Umbilical cord (tissue), 2 donors: Measurements from ENCODE around the gene ABCG2. TPM values are rescaled to one million over a fixed set of nuclear protein-coding genes. Genes with fewer than 3 reads are reported as not detected.
"Not testable (repeated sequence)": the region's sequence is repeated elsewhere in the genome, so short reads cannot be mapped to it uniquely, and the experiment has no call there.

Experiments used
- DNase-seq: peaks from one replicate; pipeline ENCODE4 v3.0.0-alpha.2; 2015; ENCODE audit warnings: low spot score
- total RNA-seq: library from RNA; depleted of rRNA; stranded (reverse); fragments of >200 nt; gene quantifications from one replicate; pipeline ENCODE4 v1.2.3, GENCODE V29; 2014; ENCODE audit warnings: low replicate concordance; ENCODE audit not compliant: insufficient read depth

ABCG2 gene
- total RNA-seq, 1 donor from 2014 or later, result 9.1 TPM

DNA sequence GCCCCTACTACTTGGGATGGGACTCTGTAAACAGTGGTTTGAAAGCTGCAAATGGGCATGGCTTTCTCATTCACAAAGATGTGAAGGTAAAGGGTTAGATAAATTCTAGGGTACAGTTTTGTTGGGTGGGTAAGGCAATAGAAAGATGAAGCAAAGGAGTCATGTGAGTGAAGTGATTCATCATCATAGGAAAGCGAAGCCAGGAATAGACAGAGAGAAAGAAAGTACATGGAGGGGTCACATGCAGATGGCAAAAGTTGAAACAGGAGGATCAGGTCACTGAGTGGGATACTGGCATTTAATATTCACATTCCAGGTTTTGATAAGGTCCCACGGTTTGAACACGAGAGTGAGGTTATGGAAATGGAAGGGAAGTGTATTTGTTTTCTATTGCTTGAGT, 8.2 kb upstream of the ABCG2 start:
- DNase-seq, result no peak

DNA sequence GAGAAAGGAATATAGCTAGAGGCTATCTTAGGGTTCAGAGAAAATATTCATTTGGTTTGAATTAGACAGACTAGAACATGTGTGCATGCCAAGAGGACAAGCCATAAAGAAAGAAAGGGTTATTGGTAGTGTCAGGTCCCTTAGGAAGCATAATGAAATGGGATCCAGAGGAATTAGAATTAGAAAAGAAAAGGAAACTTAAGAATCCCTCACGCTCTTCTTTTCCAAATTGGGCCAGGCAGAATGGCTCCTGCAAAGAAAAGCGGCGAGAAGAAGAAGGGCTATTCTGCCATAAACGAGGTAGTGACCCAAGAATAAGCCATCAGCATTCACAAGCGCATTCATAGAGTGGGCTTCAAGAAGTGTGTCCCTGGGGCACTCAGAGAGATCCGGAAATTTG, 4.9 kb upstream of the ABCG2 start:
- DNase-seq, result no peak

DNA sequence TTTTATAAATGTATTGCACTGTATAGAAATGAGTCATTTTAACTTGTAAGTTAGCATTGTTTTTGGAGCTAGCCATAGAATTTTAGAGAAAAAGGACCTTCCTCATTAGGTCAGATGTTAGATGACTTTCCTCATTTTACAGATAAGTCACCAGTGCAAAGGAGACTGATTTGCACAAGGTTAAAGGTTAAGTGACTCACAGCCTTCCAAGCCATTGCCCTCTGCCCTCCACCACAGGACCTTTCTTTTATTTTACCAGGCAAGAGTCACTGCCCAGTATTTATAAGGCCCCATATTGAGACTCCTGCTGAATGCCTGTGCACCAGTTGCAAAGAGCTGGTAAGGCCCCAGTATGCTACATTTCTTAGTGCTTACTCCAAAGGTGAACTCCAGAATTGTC, 4.2 kb upstream of the ABCG2 start:
- no peak for DNase-seq

DNA sequence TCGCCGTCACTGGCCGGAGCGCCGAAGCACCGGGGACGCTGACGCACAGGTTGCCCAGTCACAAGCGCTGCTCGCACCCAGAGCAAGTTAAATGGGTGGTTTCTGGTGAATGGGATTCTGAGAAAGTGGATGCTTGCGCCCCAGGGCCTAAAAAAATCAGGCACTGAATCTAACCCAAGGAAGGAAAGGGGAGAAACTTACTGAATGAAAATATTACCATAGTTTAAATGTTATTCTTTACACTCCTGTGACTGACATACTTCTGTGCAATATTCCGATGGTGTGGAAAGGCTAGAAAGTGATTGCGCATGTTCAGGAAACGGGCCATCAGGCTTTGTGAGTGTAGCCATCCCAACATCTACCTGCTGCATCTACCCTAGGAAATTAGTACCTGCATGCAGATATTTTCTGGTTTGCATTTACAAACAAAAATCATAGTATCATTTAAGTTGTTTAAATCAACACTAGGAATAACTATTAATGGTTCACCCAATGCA, 838 bp upstream of the ABCG2 start:
- no peak for DNase-seq

DNA sequence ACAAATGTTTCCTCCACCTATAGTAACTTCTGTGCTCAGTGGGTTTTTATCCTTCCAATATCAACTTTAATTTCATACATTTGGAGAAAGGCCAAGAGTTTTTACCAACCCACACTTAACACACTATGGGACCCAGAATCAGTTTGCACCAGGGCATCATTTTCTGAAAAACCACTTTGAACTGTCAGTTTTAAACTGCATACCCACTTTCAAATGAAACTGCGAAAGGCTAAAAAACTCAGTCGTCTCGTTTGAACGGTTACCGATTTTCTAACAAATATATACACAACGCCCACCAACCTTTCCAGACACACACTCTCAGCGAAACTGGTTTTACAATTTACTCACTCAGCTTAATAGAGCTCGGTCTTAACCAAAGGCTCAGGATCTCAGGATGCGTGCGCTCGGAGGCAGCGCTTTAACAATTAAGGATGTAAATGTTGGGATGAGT, 376 bp downstream of the ABCG2 start:
- no peak for DNase-seq

DNA sequence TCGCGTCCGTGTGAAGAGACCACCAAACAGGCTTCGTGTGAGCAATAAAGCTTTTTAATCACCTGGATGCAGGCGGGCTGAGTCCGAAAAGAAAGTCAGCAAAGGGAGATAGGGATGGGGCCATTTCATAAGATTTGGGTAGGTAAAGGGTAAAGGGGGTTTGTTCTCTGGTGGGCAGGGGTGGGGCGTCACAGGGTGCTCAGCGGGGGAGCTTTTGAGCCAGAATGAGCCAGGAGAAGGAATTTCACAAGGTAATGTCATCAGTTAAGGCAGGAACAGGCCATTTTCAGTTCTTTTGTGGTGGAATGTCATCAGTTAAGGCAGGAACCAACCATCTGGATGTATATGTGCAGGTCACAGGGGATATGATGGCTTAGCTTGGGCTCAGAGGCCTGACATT, 6.1 kb downstream of the ABCG2 start:
- DNase-seq, result not testable (repeated sequence)

DNA sequence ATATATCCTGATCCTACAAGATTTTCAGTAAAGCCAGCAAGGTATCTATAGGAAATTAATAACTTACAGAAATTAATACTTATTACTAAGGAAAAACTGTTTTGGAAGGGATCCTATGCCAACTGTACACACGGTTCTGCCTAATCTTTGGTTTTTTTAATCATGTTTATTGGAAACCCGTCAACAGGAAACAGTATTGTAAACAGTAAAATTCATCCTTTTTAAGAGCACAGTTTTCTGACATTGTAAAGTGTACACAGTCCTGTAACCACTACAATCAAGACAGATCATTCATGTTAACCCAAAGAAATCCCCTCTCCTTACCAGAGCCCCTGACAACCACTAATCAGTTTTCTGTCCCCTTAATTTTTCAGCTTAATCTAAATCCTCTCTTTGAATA, 9.9 kb downstream of the ABCG2 start:
- DNase-seq, result no peak

DNA sequence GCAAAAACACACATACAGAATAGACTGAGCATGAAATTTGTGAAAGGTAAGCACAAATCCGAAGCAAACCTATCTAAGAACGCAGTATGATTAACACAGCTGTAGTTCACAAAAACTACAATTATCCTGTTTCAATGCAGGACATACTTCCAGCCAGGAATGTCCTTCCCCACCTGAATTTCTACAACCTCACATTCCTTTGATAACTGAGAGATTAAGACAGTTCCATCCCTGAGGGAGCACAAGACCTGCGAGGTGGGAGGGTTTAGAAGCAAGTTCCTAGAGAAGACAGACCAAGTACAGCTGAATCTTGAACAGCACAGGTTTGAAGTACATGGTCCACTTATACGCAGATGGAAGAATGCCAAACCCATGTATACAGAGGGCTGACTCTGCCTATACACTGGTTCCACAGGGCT, 10.6 kb downstream of the ABCG2 start:
- DNase-seq, result no peak

DNA sequence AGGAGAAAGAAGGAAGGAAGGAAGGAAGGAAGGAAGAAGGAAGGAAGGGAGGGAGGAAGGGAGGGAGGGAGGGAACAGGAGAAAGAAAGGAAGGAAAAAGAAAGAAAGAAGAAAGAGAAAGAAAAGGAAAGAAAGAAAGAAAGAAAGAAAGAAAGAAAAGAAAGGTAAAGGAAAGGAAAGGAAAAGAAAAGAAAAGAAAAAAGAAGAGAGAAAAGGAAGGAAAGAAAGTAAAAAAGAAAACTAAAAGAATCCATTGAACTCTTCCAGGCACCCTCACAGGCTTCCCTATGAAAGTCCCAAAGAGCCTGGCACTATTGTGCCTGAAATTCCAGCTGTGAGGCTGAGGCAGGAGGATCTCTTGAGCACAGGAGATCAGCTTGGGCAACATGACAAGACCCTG, 11.5 kb downstream of the ABCG2 start:
- no peak for DNase-seq

DNA sequence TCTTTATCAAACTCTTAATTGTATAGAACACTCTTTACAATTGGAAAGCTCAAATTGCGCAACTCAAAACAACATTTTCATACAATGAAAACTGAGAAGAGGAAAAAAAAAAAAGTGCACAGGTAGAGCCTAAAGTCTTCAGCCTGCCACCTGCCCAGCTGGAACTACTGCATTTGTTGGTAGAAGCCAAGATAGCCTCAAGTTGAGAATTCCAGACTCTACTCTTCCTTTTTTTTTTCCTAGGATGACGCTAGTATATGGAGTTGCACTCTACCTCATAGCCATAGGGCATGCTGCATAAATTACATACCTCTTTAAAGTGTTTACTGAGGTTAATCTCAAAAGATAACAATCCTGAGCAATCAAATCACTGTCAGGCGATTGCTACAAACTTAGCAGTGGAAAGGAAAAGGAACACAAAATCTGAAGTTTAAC, 13.6 kb downstream of the ABCG2 start:
- peak; percentile 40 for DNase-seq

DNA sequence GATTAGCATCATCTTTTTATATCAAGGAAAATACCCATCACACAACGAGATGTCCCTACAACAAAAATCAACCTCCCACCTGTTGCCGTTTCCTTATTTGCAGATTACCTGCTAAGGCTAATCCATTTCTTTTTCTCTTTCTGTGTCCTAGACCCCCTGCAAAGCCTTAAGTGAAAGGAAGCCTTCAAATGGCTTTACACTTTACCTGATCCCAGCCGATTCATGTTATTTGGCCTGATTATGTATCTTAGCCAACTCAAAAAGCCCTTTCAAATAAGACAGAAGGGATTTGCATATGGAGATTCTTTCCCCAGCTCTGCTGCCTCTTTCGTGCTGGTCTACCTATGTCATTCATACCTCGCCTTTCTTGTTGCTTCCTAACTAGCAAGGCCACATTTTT, 14.4 kb downstream of the ABCG2 start:
- no peak for DNase-seq

DNA sequence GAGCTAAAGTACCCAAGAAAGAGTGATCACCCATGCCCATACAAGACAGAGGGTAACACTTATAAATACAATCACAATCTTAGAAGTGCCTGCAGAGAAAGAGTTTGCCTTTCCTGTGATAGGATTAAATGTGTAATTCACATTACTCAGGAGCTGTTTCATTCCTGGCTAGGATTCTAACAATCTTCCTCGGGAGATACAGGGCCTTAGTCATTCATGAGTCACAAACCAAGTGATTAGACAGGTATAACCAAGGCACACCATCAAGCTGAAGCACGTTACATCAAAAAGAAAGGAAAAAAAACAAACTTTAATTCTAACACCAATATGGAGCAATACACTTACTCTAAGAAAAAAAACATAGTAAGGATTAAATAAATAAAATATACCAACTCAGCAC, 14.9 kb downstream of the ABCG2 start:
- DNase-seq, result no peak

DNA sequence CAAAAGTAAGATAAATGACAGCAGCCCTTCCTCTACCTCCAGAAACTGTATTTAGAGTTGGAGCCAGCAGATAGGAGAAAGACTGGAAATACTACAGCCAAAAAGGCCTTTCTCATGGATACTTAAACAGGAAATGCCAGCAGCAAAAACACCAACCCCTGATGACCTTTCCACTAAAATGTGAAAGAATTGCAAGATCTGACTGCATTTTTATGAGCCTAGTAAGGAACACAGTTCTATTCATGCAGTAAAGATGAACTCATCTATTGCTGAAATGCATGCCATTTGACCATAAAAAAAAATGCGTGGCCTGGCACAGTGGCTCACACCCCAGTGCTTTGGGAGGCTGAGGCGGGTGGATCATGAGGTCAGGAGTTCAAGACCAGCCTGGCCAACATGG, 19.9 kb downstream of the ABCG2 start:
- no peak for DNase-seq

DNA sequence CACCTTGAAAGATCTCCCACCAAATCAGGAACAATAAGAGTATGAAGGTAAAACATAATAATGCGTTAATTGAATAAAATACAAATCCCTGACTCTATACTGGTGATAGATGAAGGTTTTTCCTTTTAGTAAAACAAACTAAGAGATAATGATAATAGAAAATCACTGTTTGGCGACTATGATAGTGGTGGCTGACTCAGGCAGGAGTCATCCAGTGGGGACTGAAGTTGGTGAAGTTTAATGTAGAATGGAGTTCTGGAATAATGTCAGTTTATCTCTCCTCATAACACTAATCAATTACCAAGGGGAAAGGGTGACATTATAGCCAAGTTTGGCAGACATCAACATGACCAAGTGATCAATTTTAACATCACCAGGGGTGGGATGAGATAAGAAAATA, 21.3 kb downstream of the ABCG2 start:
- no peak for DNase-seq

DNA sequence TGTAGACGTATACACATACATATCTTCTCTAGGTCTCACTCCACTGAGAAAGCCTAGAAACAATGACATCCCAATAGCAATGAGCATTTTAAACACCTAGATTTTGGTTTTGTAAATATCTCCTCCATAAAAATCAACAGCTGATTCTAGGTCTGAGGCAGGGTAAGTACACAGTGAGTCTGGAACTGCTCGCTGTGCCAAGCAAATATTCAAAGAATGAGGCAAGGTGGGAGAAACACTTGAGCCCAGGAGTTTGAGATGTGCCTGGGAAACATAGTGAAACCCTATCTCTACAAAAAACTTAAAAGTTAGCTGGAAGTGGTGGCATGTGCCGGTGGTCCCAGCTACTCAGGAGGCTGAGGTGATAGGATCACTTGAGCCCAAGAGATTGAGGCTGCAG, 22.2 kb downstream of the ABCG2 start:
- peak; percentile 30 for DNase-seq

DNA sequence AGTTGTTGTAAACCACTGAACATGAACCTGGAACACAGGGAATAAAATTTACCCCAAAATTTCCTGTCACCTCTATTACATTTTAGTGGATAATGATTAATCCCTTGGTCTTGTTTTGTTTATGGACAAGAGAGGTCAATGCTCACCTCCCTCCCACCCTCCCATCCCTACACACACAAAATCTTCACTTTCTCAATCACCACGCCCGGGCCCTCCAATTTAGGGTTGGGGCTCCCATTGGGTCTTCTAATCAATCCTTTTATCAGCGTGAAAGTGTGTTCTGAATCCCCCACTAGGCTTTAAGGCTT, 23.1 kb downstream of the ABCG2 start:
- no peak for DNase-seq

DNA sequence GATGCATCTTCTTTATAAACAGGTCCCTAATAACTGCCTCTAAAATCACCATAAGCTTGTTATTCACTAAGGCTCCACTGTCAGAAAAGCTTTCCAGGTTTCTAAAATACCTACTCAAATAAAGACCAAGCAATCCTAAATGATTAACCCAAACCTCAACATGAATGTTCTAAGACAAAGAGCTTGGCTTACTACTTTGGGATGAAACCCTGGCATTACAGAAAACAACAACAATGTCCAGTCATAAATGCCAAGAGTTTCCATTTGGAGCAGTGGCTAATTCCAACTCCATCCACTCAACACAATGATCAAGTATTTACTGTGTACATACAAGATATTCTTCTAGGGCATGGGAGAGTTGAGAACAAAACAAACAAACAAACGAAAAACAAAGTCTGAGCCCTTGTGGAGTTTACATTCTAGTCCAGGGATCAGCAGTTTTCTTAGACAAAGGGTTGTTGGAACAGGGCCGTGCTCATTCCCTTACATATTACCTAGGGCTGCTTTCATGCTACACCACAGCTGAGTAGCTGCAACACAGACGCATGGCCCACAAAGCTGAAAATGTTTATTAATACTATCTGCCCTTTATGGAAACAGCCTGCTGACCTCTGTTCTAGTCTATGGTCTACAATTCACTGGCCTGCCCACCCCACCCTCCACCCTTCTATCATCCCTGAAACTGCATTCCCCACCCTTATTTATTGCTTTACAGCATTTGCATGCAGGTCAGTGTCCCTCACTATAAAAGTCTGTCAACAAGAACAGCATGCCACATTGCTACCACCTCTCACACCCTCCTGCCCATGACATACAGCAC, 23.7 kb downstream of the ABCG2 start:
- DNase-seq, result no peak

DNA sequence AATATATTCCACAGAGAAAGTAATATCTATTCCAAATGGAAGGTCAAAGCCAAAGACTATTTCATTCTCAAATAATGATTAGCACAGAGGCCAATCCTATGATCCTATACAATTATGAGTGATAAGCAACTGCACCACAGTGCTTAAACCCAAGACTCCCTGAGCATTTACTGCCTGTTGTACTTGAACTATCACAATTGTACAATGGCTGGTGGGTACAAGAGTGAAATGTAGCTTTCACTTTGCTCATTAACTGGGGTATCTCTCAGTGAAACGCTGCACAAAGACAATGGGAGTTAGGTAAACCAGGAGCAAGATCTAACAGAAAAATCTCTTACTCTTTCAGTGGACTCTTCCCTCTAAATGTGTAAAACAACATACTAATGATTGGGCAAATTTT, 24.3 kb downstream of the ABCG2 start:
- DNase-seq, result no peak

DNA sequence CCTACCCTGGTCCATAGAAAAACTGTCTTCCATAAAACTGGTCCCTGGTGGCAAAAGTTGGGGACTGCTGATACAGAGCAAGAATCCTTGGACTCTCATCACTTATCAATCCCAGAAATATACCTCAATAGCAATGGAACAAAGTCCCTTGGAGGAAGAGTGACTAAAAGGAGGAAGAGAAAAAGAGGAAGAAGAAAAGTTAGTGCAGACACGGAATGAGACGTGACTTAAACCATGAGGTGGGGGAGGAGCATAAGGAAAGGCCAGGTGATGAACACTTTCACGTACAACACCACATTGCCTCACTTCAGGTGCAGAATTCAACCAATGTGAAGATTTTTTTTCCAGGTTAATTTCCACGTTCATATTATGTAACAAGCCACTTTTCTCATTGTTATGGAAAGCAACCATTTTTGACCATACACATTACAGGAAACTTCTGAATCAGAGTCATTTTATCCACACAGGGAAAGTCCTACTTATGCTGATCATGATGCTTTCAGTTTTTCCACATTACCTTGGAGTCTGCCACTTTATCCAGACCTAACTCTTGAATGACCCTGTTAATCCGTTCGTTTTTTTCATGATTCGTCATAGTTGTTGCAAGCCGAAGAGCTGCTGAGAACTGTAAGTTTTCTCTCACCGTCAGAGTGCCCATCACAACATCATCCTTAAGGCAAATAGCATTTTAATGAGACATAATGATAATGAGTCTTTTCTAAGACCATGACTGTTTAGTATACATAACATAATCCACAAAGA, 27.7 kb downstream of the ABCG2 start:
- DNase-seq, result no peak

DNA sequence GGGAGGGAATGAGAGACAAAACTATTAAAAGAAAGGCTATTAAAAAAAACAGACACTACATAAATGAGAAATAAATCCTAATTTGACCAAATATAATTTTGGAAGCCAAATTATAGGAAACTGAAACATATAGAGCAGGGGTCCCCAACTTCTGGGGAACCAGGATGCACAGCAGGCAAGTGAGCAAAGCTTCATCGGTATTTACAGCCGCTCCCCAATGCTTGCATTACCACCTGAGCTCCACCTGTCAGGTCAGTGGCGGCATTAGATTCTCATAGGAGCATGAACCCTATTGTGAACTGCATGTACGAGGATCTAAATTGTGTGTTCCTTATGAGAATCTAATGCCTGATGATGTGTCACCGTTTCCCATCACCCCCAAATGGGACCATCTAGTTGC, 28.4 kb downstream of the ABCG2 start:
- no peak for DNase-seq

DNA sequence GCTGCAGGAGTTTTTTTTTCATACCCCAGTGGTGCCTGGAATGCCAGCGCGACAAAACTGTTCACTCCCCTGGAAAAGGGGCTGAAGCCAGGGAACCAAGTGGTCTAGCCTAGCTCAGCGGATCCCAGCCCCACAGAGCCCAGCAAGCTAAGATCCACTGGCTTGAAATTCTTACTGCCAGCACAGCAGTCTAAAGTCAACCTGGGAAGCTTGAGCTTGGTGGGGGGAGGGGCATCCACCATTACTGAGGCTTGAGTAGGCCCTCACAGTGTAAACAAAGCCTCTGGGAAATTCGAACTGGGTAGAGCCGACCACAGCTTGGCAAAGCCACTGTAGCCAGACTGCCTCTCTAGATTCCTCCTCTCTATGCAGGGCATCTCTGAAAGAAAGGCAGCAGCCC, 36.2 kb downstream of the ABCG2 start:
- not testable (repeated sequence) for DNase-seq

DNA sequence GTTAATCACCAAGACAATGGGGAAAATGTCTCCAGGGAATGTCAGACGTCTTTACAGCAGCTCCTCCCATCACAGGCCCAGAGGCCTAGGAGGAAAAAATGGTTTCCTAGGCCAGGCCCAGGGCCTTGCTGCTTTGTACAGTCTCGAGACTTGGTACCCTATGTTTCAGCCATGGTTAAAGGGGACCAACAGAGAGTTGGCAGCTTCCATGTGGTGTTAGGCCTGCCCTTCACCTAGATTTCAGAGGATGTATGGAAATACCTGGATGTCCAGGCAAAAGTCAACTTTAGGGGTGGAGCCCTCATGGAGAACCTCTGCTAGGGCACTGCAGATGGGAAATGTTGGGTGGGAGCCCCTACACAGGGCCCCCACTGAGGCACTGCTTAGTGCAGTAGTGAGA, 38.5 kb downstream of the ABCG2 start:
- no peak for DNase-seq

DNA sequence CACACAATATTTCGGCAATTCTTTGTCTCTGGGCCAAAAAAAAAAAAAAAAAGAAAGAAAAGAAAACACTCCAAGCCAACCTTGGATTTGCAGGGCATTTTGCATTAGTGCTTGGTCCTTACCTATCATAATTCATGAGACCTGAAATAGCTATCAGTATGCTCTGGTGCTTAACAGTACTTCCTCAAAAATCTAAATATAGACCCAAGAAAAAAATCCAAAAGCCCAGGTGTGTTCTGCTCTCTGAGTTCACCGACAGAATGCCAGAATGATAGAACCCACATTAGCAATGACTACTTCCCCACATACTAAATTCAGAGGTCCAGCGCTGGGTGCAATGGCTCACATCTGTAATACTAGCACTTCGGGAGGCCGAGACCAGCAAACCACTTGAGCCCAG, 42.9 kb downstream of the ABCG2 start:
- DNase-seq, result no peak
